ENCODE data around the gene PLCL1.

Gene PLCL1

DNA sequence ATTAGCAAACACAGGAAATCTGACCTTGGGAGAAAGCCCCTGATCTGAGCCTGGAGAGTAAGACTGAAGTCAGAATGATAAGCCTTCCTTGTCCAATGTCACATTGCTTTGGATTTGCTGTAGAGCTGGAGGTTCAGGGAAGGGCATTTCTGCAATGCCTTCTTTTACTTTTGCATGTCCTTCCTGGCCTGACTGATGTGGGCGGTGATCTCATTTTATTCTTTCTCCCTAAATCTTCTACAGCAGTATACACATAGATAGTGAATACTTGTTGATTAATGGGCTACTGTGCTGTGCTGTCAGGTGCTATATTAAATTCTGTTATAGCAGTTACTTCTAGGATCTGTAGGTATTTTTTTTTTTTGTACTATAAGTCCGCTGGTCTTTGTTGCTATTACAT lies 62.6 kb downstream of the PLCL1 start:
- TF ChIP-seq TAF1 (IDR thresholded peaks at IDR 0.05; ENCODE audit: borderline replicate concordance, insufficient read depth, low read length): no peak
- TF ChIP-seq REST (IDR thresholded peaks at IDR 0.05; ENCODE audit: insufficient read depth in 1 of 2, low read depth in 2 of 2, low read length in 2 of 2): no peak
- TF ChIP-seq POLR2AphosphoS5 (IDR thresholded peaks at IDR 0.05; ENCODE audit: low read depth, low read length): no peak
- no peak for TF ChIP-seq SIN3A (IDR thresholded peaks at IDR 0.05; ENCODE audit: borderline replicate concordance, insufficient read depth, low read length)
- TF ChIP-seq FOXP2 (optimal IDR thresholded peaks at IDR 0.05; ENCODE audit: borderline replicate concordance, extremely low read depth, extremely low read length, insufficient read depth): no peak

DNA sequence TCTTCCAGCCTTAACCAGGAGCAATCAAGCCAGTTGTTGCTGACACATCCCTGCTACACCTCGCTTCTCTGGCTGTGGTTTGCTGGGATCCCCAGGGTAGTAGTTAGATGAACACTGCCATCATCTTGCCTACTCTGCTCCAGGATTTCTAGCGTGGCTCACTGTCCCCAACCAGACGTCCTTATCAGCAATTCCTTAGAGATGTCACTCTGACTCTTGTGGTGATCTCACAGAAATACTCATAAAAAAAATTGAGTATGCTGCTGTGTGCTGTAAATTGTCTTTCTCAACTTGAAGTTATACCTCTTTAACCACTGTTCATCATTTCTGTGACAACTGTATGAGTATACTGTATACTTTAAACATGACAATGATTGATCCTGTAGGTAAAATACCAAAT lies 63.2 kb downstream of the PLCL1 start:
- TF ChIP-seq FOXP2 (optimal IDR thresholded peaks at IDR 0.05; ENCODE audit: borderline replicate concordance, extremely low read depth, extremely low read length, insufficient read depth) (no peak), REST (IDR thresholded peaks at IDR 0.05; ENCODE audit: insufficient read depth in 1 of 2, low read depth in 2 of 2, low read length in 2 of 2) (no peak)

- no peak for TF ChIP-seq POLR2AphosphoS5 (IDR thresholded peaks at IDR 0.05; ENCODE audit: low read depth, low read length)
- no peak for TF ChIP-seq TAF1 (IDR thresholded peaks at IDR 0.05; ENCODE audit: borderline replicate concordance, insufficient read depth, low read length)
- TF ChIP-seq FOXP2 (optimal IDR thresholded peaks at IDR 0.05; ENCODE audit: borderline replicate concordance, extremely low read depth, extremely low read length, insufficient read depth): no peak
- TF ChIP-seq SIN3A (IDR thresholded peaks at IDR 0.05; ENCODE audit: borderline replicate concordance, insufficient read depth, low read length): no peak
These were observed 63.8 kb downstream of the PLCL1 start for GRCh38 chr2:197868206-197868605.

DNA sequence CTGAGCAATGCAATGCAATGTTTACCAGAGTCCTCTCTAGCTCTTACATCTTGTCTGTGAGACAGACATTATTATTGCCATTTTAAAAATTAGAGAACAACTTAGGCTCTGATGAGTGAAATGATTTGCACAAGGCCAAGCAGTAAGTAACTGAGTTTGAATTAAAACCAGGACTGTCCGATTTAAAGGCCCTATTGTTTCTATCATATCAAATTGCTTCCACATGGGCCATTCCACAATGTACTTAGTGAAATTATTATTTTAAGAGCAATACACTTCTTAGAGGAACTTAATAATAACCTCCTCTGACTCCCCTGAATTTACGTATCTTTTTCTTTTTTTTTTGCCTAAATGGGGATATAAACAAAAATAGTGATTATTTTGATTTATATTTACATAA lies 64.6 kb downstream of the PLCL1 start:
- TF ChIP-seq SIN3A (IDR thresholded peaks at IDR 0.05; ENCODE audit: borderline replicate concordance, insufficient read depth, low read length): no peak
- no peak for TF ChIP-seq TAF1 (IDR thresholded peaks at IDR 0.05; ENCODE audit: borderline replicate concordance, insufficient read depth, low read length)
- no peak for TF ChIP-seq FOXP2 (optimal IDR thresholded peaks at IDR 0.05; ENCODE audit: borderline replicate concordance, extremely low read depth, extremely low read length, insufficient read depth)
- no peak for TF ChIP-seq POLR2AphosphoS5 (IDR thresholded peaks at IDR 0.05; ENCODE audit: low read depth, low read length)
- TF ChIP-seq REST (IDR thresholded peaks at IDR 0.05; ENCODE audit: insufficient read depth in 1 of 2, low read depth in 2 of 2, low read length in 2 of 2): no peak

DNA sequence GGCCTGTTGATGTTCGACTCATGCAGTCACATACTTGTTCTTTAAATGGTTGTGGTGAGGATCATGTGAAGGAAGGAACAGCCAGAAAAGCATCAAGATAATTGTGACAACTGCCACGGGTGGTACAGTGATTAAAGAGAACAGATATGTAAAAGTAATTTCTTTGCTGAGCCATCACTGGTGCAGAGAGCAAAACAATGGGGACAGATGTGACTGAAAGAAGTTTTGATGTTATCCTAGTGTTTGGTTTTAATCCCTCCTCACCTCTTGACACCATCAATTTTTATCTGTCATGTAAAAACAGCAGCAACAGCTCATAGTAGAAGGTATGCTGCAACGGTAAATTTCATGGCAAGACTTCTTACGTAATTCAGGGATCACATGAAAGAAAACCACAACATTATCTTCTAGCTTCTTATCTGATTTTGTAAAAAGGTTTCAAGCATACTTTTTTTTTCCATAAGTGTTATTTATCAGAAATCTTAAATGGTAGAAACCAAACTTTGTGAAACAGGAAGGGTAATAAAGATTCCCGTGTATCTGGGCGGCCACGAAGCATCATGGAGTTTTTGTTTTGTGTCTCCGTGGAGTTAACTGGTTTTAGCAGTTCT lies 65.2 kb downstream of the PLCL1 start:
- no peak for TF ChIP-seq POLR2AphosphoS5 (IDR thresholded peaks at IDR 0.05; ENCODE audit: low read depth, low read length)
- TF ChIP-seq TAF1 (IDR thresholded peaks at IDR 0.05; ENCODE audit: borderline replicate concordance, insufficient read depth, low read length): no peak
- TF ChIP-seq FOXP2 (optimal IDR thresholded peaks at IDR 0.05; ENCODE audit: borderline replicate concordance, extremely low read depth, extremely low read length, insufficient read depth): no peak
- no peak for TF ChIP-seq SIN3A (IDR thresholded peaks at IDR 0.05; ENCODE audit: borderline replicate concordance, insufficient read depth, low read length)
- TF ChIP-seq REST (IDR thresholded peaks at IDR 0.05; ENCODE audit: insufficient read depth in 1 of 2, low read depth in 2 of 2, low read length in 2 of 2): no peak

All from PFSK-1 (cell line).